ENCODE data around the gene RCOR1. TPM values are rescaled to one million over a fixed set of nuclear protein-coding genes. Genes with fewer than 3 reads are reported as not detected.
"Not testable (repeated sequence)": the region's sequence is repeated elsewhere in the genome, so short reads cannot be mapped to it uniquely, and the experiment has no call there.

RCOR1 gene
- total RNA-seq, 1 donor from 2014 or later = 23.9 TPM

- H3K4me1 Mint-ChIP-seq (ENCODE audit: low read depth) = no peaks in the 10 kb centered on the region
- no peak for DNase-seq (ENCODE audit: low spot score)
- intact Hi-C loops (cut with micrococcal nuclease) = no loop called here
- no peak overlapping the region for H3K4me3 Mint-ChIP-seq
- H3K36me3 Mint-ChIP-seq (ENCODE audit: low read depth) = no peaks in the 10 kb centered on the region
- H3K27me3 Mint-ChIP-seq (ENCODE audit: insufficient read depth) = no peaks in the 10 kb centered on the region
- no peaks in the 10 kb centered on the region for H3K9me3 Mint-ChIP-seq
- no peak overlapping the region for H3K27ac Mint-ChIP-seq
Measured at GRCh38 chr14:102558556-102558955, 33.9 kb upstream of the RCOR1 start.

GRCh38 chr14:102560458-102561261, 31.8 kb upstream of the RCOR1 start:
- no peak overlapping the region for H3K4me3 Mint-ChIP-seq
- intact Hi-C loops (cut with micrococcal nuclease) = no loop called here
- no peaks in the 10 kb centered on the region for H3K9me3 Mint-ChIP-seq
- DNase-seq (ENCODE audit: low spot score) = no peak
- no peak overlapping the region for H3K27ac Mint-ChIP-seq
- no peaks in the 10 kb centered on the region for H3K4me1 Mint-ChIP-seq (ENCODE audit: low read depth)
- H3K27me3 Mint-ChIP-seq (ENCODE audit: insufficient read depth) = no peaks in the 10 kb centered on the region
- H3K36me3 Mint-ChIP-seq (ENCODE audit: low read depth) = no peaks in the 10 kb centered on the region

GRCh38 chr14:102565331-102565887, 27.0 kb upstream of the RCOR1 start:
- H3K27me3 Mint-ChIP-seq (ENCODE audit: insufficient read depth) = no peaks in the 10 kb centered on the region
- intact Hi-C loops (cut with micrococcal nuclease) = no loop called here
- H3K36me3 Mint-ChIP-seq (ENCODE audit: low read depth) = no peaks in the 10 kb centered on the region
- H3K4me1 Mint-ChIP-seq (ENCODE audit: low read depth) = peaks cover 11% of the 10 kb centered on the region
- H3K27ac Mint-ChIP-seq = no peak overlapping the region
- no peak for DNase-seq (ENCODE audit: low spot score)
- H3K9me3 Mint-ChIP-seq = no peaks in the 10 kb centered on the region
- H3K4me3 Mint-ChIP-seq = no peak overlapping the region

GRCh38 chr14:102565959-102566358, 26.5 kb upstream of the RCOR1 start:
- peaks cover 11% of the 10 kb centered on the region for H3K4me1 Mint-ChIP-seq (ENCODE audit: low read depth)
- intact Hi-C loops (cut with micrococcal nuclease) = no loop called here
- H3K4me3 Mint-ChIP-seq = no peak overlapping the region
- H3K36me3 Mint-ChIP-seq (ENCODE audit: low read depth) = no peaks in the 10 kb centered on the region
- H3K27me3 Mint-ChIP-seq (ENCODE audit: insufficient read depth) = no peaks in the 10 kb centered on the region
- no peak for DNase-seq (ENCODE audit: low spot score)
- no peaks in the 10 kb centered on the region for H3K9me3 Mint-ChIP-seq
- H3K27ac Mint-ChIP-seq = no peak overlapping the region

- H3K9me3 Mint-ChIP-seq = no peaks in the 10 kb centered on the region
- no peaks in the 10 kb centered on the region for H3K36me3 Mint-ChIP-seq (ENCODE audit: low read depth)
- peak overlapping the region; percentile 43 for H3K4me3 Mint-ChIP-seq
- H3K27ac Mint-ChIP-seq = peak overlapping the region; percentile 93
- no peaks in the 10 kb centered on the region for H3K27me3 Mint-ChIP-seq (ENCODE audit: insufficient read depth)
- peaks cover 11% of the 10 kb centered on the region for H3K4me1 Mint-ChIP-seq (ENCODE audit: low read depth)
- peak; percentile 64 for DNase-seq (ENCODE audit: low spot score)
- intact Hi-C loops (cut with micrococcal nuclease) = loop anchor here (1.0 kb wide), 2 partner anchors 13 to 24 kb away; partner anchors contain the start of gene RCOR1
Measured at GRCh38 chr14:102568115-102568614, 24.3 kb upstream of the RCOR1 start.

GRCh38 chr14:102570334-102570995, 22.0 kb upstream of the RCOR1 start:
- H3K27me3 Mint-ChIP-seq (ENCODE audit: insufficient read depth) = no peaks in the 10 kb centered on the region
- no peaks in the 10 kb centered on the region for H3K36me3 Mint-ChIP-seq (ENCODE audit: low read depth)
- DNase-seq (ENCODE audit: low spot score) = no peak
- peaks cover 16% of the 10 kb centered on the region for H3K4me1 Mint-ChIP-seq (ENCODE audit: low read depth)
- H3K4me3 Mint-ChIP-seq = no peak overlapping the region
- no peak overlapping the region for H3K27ac Mint-ChIP-seq
- intact Hi-C loops (cut with micrococcal nuclease) = no loop called here
- no peaks in the 10 kb centered on the region for H3K9me3 Mint-ChIP-seq

GRCh38 chr14:102571043-102571442, 21.4 kb upstream of the RCOR1 start:
- Mint-ChIP-seq H3K36me3 (ENCODE audit: low read depth) (no peaks in the 10 kb centered on the region), H3K27me3 (ENCODE audit: insufficient read depth) (no peaks in the 10 kb centered on the region), H3K4me3 (no peak overlapping the region), H3K27ac (no peak overlapping the region), H3K9me3 (no peaks in the 10 kb centered on the region), H3K4me1 (ENCODE audit: low read depth) (peaks cover 16% of the 10 kb centered on the region)
- intact Hi-C loops (cut with micrococcal nuclease) = no loop called here
- DNase-seq (ENCODE audit: low spot score) = no peak

GRCh38 chr14:102571478-102572042, 20.9 kb upstream of the RCOR1 start:
- Mint-ChIP-seq H3K27me3 (ENCODE audit: insufficient read depth) (no peaks in the 10 kb centered on the region), H3K4me1 (ENCODE audit: low read depth) (peaks cover 16% of the 10 kb centered on the region), H3K9me3 (no peaks in the 10 kb centered on the region), H3K36me3 (ENCODE audit: low read depth) (no peaks in the 10 kb centered on the region), H3K27ac (no peak overlapping the region), H3K4me3 (no peak overlapping the region)
- no peak for DNase-seq (ENCODE audit: low spot score)
- intact Hi-C loops (cut with micrococcal nuclease) = no loop called here

- H3K9me3 Mint-ChIP-seq; intact Hi-C loops (cut with micrococcal nuclease); H3K36me3 Mint-ChIP-seq (ENCODE audit: low read depth); H3K4me3 Mint-ChIP-seq; H3K27me3 Mint-ChIP-seq (ENCODE audit: insufficient read depth); DNase-seq (ENCODE audit: low spot score); H3K27ac Mint-ChIP-seq: not testable (repeated sequence)
- peaks cover 12% of the 10 kb centered on the region for H3K4me1 Mint-ChIP-seq (ENCODE audit: low read depth)
Measured at GRCh38 chr14:102573161-102573560, 19.3 kb upstream of the RCOR1 start.

- peaks cover 2% of the 10 kb centered on the region for H3K27me3 Mint-ChIP-seq (ENCODE audit: insufficient read depth)
- no peaks in the 10 kb centered on the region for H3K36me3 Mint-ChIP-seq (ENCODE audit: low read depth)
- no peak for DNase-seq (ENCODE audit: low spot score)
- H3K9me3 Mint-ChIP-seq = no peaks in the 10 kb centered on the region
- H3K4me1 Mint-ChIP-seq (ENCODE audit: low read depth) = peaks cover 7% of the 10 kb centered on the region
- intact Hi-C loops (cut with micrococcal nuclease) = no loop called here
- H3K27ac Mint-ChIP-seq = no peak overlapping the region
- no peak overlapping the region for H3K4me3 Mint-ChIP-seq
Measured at GRCh38 chr14:102573591-102574046, 18.8 kb upstream of the RCOR1 start.

GRCh38 chr14:102574281-102575159, 17.9 kb upstream of the RCOR1 start:
- Mint-ChIP-seq H3K4me3 (no peak overlapping the region), H3K36me3 (ENCODE audit: low read depth) (no peaks in the 10 kb centered on the region), H3K27ac (no peak overlapping the region), H3K27me3 (ENCODE audit: insufficient read depth) (peaks cover 3% of the 10 kb centered on the region), H3K4me1 (ENCODE audit: low read depth) (peaks cover 5% of the 10 kb centered on the region), H3K9me3 (no peaks in the 10 kb centered on the region)
- intact Hi-C loops (cut with micrococcal nuclease) = no loop called here
- no peak for DNase-seq (ENCODE audit: low spot score)

GRCh38 chr14:102575160-102575845, 17.1 kb upstream of the RCOR1 start:
- intact Hi-C loops (cut with micrococcal nuclease) = no loop called here
- Mint-ChIP-seq H3K4me1 (ENCODE audit: low read depth) (peaks cover 5% of the 10 kb centered on the region), H3K4me3 (no peak overlapping the region), H3K27me3 (ENCODE audit: insufficient read depth) (peaks cover 3% of the 10 kb centered on the region), H3K27ac (no peak overlapping the region), H3K36me3 (ENCODE audit: low read depth) (no peaks in the 10 kb centered on the region), H3K9me3 (no peaks in the 10 kb centered on the region)
- no peak for DNase-seq (ENCODE audit: low spot score)
